NT2/D1 (cell line): ENCODE data around the gene CRADD.

Experiments
- SUZ12 ChIP-seq: IDR thresholded peaks from 2 replicates; pipeline ENCODE4 v1.6.1; 2011; ENCODE audit not compliant: insufficient read length, insufficient read depth; ENCODE audit errors: extremely low read depth
- ZNF274 ChIP-seq: IDR thresholded peaks from 2 replicates; pipeline ENCODE4 v1.6.1; 2011; ENCODE audit warnings: mild to moderate bottlenecking, low read depth, low read length

GRCh38 chr12:93908846-93909567 lies 231.8 kb downstream of the CRADD start:
- TF ChIP-seq SUZ12 (no peak), ZNF274 (no peak)
